HG02852 (cell line): ENCODE data around the gene COL12A1.

Experiments
- ATAC-seq: cut with Tn5 transposase; IDR thresholded peaks from one replicate; pipeline ENCODE4 v1.9.1; 2021; ENCODE audit warnings: mild to moderate bottlenecking, moderate library complexity; ENCODE audit not compliant: unreplicated experiment

COL12A1 gene

DNA sequence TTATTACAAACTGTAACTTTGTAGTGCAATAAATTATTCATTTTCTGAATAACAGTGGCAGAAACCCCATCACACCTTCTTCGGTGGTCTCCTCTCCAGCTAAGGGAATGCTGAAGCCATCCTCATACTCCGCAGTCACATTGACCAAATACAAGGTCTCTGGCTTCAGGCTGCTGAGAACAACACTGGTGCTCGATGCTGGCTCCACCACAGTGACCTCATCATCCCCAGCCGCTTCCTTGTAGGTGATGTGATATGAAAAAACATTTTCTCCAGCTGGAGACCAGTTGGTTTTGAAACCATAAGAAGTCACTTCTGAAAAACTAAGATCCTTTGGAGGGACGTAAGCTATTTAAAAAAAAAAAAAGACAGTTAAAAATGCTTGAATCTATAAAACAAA lies 25.0 kb downstream of the COL12A1 start:
- ATAC-seq, result no peak

DNA sequence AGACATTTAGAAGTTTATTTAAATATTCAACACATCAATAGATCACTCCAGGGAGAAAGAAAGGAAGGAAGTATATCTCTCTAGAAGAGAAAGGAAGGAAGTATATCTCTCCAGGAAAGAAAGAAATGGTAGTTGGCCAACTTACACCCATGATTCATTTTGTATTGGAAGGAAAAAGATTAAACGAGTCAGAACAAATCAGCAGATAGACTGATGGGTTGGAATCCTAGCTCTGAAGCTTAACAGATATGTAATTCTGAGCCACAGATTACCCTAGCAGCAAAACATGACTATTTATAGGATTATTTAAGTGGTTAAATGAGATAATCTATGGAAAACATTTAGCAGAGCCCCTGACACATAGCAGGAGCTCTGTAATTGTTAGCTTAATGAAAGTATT lies 27.1 kb downstream of the COL12A1 start:
- no peak for ATAC-seq

DNA sequence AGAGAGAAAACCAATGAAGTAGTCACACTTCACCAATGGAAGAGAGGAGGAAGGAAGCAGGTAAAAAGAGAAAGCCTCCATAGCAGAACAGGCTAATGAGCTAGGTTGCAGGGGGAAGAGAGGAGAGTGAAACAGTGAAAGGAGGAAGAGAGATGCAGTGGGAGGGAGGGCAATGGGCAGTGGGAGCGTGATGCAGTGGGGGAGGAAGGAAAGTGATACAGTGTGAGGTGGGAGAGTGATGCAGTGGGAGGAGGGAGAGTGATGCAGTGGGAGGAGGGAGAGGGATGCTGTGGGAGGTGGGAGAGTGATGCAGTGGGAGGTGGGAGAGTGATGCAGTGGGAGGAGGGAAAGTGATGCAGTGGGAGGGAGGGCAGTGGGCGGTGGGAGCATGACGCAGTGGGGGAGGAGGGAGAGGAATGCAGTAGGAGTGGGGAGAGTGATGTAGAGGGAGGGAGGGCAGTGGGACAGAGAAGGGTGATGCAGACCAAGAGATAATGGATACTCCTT lies 29.7 kb downstream of the COL12A1 start:
- no peak for ATAC-seq

DNA sequence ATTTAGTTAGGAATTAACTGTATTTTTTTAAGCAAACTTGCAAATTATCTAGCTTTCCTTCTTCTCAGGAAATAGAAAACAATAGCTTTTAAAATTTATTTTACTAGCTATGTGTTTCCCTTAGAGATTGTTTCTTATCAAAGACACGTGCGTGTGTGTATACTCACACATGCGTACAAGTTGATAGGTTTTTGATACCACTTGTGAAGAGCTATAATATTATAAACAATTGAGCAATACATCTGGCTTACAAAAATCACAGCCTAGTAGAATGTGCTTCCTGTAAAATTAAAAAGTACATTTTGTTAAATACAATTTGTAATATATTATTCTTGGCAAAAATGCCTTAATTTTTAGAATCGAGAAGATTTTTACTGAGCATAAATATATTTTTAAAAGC lies 33.9 kb downstream of the COL12A1 start:
- no peak for ATAC-seq

DNA sequence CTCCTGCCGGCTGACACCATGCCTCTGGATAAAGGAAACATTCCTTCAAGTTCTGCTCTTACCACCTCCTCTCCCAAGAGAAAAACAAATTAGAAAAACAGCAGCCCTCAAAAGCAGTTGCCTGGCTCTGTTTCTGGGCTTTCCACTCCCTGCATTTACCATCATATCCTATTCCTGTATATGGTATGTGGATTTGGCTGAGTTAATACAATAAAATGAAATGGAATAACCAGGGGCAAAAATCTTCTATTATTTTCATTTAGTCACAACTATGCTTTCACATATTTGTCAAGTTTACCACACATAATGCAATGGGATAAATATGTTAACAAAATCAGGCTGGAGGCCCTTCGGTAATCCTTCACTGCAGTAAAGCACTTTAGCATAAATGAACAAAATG lies 34.3 kb downstream of the COL12A1 start:
- no peak for ATAC-seq

DNA sequence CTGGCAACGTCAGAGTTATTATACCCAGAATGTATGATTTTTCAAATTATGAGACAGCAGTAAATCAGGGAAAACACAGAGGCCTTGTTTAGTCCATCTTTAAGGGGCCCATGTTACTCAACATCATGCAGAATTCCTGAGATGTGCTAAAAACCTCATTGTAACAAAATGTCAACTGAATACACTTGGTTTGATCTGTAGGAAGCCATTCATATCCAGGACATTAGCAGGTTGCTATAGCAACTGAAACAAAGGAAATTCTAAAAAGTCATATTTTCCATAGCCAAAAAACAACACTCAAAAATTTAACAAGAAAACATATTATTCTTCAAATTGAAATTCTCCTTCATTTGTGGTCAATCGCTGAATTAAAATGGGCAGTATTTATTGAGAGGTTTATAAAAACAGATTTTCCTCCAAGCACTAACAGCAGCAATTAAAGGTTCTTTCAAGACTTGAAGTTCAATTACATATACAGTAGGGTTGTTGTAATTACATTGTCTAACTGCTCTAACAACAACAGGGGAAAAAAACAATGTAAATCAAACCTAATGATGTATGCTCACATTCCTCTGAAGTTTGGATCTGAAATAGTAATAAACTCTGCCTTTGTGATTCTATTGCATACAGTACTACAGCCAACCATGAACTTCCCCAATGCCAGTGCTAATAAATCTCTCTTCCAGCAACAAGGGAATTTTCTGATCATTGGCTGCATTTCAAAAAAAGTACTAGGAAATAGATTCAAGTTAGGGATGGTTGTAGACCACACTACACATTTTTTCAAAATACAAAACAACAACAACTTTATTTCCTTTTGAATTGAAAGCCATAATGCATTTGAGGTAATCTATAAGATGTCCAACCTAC lies 34.9 kb downstream of the COL12A1 start:
- no peak for ATAC-seq

DNA sequence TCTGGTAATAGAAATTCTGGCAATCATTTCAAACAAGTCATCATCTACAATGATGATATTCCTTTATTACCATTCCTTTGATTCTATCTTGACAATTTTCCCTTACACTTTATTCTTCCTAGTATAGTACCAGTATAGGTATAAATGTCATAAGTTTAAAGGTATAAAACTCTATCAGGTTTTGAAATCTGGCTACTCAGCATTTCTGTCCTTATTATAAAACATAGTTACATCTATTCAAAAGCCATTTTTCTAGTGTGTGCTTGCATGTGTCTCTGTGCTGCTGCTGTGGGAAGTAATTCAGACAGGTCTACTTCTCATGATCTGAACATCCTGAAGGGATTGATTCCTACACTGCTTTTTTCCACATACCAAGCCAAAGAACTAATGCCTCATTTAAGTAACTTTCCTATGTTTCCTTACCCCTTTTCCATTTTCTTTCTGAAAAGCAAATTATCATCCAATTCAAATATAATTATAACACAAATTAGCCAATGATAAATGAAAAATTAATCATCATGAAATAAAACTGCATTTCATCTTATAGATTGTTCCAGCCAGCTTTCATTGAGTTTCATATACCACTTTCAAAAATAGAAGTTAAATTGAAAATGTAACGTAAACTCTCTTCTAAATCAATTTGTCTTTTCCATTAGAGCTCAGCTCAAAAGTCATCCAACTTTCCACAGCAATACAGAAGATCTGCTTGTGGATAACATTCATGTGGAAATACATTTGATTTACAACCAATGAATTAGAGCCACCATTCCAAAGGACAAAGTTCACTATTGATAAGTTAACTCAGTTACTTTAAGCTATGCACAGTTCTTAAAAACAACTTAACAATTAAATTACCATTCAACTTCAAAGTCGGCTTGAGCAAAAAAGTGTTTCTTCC lies 35.9 kb downstream of the COL12A1 start:
- no peak for ATAC-seq

DNA sequence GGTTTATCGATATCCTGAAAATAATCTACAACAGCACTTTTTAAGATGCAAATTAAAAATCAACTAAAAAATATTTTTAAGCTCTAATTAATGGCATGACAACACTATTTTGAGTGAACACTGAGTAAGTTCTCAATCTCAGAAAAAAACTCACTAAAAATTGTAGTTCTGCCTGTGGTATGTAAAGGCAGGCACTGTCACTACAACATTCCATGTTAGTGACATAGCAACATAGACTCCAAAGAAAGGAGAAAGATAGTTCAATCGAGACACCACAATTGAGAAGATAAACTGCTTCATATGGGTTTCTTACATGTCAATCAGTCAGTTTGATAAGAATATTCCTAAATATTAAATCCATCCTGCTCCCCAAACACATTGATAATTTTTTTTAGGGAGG lies 38.0 kb downstream of the COL12A1 start:
- no peak for ATAC-seq

DNA sequence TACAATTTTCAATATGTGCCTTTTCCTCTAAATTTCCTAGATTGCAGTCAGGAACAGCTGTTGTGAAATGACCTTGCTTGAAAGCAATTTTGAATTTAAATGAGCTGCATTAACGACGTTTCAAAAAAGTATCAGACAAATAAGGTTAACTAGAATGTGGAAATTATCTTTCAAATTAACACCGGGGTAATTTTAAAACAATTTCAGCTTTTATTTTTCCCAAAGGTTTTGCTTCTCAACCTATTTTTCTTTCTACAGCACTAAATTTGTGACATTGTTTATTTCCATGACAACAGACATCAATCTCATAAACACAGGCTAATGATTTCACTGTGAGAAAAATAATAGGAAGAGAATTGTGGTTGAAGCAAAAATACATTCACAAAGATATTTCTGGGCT lies 38.5 kb downstream of the COL12A1 start:
- ATAC-seq, result no peak

DNA sequence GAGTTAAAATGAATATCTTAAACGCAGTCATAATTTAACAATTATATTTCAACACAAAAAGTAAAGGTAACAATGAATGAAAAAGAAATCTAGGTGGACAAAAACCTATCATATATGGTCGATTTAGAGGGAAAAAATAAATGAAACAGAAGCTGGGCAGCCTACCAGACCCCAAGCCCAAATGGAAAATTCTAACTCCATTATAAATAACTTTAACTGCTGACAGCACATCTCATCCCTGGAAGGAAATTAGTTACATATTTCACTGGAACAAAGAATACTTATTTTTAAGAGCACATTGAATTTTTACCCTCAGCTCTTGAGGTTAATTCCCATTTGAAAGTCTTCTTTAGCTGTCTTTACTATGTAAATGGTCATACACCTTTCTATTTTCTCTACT lies 39.1 kb downstream of the COL12A1 start:
- no peak for ATAC-seq

DNA sequence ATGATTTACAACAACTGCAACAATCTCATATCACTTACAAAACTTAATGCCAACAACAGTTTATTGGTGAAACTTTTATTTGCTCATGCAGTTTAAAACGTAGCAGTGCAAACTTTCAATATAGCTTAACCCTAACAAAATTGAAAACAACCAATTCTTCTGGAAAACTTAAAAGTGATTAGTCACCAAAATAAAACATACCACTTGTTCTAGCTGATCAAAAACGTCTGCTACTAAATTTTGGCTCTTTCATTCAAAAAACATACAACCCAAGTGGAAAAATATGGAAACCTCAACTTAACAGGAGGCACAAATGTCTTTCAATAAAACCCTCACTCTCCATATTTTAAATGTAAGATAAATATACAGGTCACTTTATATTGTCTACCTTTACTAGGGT lies 39.6 kb downstream of the COL12A1 start:
- no peak for ATAC-seq

DNA sequence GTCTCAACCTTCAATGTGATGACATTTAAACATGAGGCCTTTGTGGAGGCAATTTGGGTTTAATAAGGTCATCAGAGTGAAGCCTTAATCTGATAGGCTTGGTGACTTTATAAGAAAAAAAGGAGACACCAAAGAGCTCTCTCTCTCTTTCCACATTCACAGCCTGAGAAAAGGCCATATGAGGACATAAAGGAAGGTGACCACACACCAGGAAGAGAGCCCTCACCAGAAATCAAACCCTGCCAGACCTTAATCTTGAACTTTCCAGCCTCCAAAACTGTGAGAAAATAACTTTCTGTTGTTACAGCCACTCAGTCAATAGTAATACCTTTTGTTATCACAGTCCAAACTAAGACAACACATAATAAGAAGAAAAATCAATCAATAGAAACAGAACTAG lies 47.7 kb downstream of the COL12A1 start:
- no peak for ATAC-seq

DNA sequence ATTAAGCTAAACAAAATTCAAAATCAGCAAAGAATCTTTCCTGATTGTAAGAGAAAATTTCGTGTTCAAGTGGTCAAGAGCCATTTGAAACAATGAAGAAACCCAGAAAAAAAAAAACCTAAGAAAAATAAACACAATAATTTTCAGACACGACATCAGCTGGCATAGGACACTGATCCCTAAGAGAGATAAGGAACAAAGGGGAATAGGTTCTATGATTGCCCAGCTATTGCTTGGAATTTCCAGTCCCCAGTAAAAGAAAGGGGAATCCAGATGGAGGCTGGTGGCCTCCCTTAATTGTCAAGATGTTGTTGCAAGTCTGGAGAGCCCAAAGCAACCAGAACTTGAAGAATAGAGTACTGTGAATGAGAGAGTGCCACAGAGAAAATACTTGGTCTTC lies 48.5 kb downstream of the COL12A1 start:
- no peak for ATAC-seq

DNA sequence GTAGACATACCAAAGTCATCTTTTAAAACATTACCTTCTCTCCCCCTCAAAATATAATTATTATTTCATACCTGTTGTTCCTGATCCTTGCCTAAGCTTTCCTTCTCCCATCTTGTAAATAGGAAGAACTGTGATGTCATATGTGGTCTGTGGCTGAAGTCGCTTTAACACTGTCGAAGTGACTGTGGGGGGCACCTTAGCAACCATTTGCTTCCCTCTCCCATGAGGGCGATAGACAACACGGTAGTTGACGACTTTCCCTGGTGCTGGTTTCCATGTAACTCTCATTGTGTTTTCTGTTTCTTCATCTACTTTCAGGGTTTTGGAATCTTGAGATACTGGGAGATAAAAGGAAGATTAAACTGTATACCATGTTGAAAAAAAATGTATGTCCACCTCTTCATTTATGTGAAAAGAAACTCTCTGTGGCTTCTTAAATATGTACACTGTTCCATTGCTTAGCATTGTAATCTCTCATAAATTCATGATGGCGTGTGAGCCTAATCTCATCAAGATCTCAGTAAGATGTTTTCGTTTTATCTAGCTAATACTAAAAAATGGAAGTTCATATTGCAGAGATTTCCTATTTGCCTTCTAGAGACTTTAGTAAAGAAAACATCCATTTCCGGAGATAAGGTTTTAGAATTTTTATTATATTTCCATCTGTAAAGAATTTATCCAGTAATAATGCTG lies 49.5 kb downstream of the COL12A1 start:
- no peak for ATAC-seq

DNA sequence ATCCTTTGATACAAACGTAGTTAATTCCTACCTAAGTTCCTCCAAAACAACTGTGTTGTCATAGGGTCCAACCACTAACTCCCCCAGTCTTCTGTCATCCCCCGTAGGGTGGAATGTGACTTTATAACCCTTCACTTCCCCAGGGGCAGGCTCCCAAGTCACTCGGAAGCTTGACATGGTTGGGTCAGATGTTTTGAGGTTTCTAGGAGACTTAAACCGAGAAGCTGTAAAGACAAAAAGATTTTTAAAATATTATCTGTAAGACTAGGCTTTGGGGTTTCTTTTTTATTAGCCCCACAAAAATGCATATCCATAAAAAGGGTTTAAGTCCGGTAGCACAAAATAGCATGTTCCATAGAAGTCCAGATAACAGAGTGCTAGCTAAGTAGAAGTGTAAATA lies 50.2 kb downstream of the COL12A1 start:
- no peak for ATAC-seq

DNA sequence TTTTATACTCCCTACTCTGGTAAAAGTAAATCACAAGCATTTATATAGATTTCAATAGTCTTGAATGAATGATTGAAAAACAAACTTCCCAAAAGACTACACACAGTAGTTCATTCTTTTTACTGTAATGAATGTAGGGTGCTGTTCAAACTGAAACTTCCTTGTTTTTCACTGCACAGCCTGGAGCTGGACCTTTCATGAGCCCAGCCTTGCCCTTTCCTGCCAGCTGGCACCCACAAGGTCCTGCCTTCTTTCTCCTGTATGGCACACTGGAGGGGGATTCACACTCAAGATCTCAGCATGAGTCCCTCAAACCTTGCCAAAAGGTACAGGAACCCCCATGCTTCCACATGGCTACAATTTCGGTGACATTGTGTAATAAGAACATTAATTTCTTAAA lies 50.9 kb downstream of the COL12A1 start:
- no peak for ATAC-seq

DNA sequence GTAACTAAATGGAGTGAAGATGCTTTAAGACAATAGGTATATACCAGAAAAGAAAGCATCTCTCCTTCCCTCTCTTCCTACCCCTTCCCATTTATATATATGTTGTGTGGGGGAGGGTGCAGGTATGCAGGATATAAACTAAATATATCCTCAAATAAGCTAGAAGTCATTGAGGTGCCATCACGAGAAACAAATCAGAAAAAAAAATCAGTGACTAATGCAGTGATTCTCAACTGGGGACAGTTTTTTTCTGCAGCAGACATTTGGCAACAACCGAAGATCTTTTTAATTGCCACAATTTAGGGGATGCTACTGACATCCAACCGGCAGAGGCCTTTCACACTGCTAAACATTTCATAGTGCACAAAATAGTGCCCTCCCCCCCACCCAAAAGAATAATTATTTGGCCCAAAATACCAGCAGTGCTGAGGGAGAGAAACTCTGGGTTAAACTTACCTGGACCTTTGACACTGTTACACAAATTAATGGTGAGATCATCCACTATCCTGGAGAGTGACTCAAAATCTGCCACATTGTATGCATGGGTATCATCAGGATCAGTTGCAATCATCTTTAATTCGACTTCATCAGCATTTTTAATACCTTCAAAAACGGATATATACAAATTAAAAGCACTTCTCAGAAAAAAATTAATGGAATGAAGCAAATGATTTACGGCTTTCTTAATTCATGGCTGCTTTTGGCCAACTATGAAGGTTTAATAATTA lies 55.0 kb downstream of the COL12A1 start:
- ATAC-seq, result no peak

DNA sequence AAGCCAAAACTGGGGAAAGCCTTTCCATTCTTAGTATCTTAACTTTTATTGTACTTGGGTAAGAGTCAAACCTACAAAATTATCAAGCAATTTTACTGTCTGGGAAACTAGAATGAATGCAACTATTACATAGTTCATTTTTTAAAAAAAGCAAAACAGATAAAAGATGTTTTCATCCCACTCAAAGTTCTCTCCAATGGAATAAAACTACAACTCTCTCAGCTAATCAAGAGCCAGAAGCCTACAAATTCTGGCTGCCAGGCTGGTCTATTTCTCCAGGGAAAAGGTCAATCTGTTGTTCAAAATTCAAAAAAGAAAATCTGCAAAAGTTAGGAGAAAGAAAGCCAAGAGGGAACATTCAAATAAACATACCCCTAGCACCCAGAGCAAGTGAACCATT lies 56.2 kb downstream of the COL12A1 start:
- no peak for ATAC-seq

DNA sequence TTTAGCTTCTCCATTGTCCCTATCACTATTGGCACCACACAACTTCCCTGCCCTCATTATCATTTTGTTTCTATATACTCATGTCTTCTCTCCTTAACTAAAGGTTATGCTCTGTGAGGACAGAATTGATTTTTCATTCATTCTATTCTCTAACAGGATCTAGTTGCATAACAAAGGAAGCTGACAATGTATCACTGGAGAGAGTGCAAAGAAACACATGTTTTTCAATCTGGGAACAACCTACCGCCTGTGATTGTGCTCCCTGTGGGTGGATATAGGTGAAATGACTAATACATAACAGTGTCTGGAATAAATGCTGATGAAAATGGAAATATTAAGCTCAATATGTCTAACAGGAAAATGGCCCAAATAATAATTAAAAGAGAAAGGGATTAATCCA lies 56.6 kb downstream of the COL12A1 start:
- ATAC-seq, result no peak

DNA sequence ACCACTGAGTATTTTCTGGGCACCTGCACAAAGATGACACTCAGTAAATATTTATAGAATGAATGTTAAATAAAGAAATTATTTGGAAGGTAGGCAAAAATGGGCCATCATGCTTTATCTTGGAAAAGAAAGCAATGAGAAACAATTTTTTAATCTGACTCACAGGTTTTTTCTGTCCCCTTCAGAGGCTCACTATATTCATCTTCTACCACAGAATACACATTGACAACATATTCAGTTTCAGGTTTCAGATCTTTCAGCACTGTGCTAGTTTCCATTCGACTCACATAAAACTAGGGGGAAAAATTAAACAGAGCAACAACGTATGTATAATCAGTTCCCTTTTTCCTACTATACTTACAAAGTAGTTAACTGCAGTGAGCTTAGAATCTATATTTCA lies 58.3 kb downstream of the COL12A1 start:
- peak; percentile 98 for ATAC-seq

DNA sequence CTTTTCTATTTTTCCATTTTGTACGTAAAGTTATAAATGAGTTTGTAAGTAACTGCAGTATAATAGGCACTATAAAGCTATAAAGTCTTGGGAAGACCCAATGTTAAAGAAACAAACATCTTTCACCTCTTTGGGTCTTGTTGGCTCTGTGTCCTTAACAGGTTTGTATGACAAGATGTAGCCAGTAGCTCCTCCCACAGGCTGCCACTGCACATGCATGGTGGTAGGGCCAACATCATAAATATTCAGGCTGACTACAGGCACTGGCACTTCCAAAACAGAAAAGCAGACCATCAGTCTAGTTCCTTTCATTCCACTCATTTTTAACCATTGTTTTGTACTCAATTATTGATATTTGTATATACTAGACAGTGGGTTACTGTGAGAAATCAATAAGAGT lies 59.9 kb downstream of the COL12A1 start:
- no peak for ATAC-seq
